IMR-90 (cell line): ENCODE data around the gene DYSF. TPM values are rescaled to one million over a fixed set of nuclear protein-coding genes. Genes with fewer than 3 reads are reported as not detected.

ENCODE experiments used
- ATAC-seq: fragments of 200-7000 bp; cut with Tn5 transposase; 2 replicates; pipeline ENCODE4 v1.9.1; 2020; ENCODE audit warnings: low read depth, mild to moderate bottlenecking, moderate library complexity
- BruUV-seq: library from RNA; stranded (reverse); fragments of 400-500 nt; replicated peaks from 2 replicates; lab custom pipeline; 2021; lab: Mats Ljungman, UMichigan
- CTCF ChIA-PET: fragments of 300-600 bp; formaldehyde crosslinking; extraction: SDS; loops from one replicate; lab custom pipeline; 2021; ENCODE audit warnings: antibody characterized with exemption; lab: Yijun Ruan, JAX
- POLR2A ChIA-PET: fragments of 300-600 bp; sonication (Branson Sonifier 250); formaldehyde crosslinking; loops from one replicate; lab custom pipeline; 2022; ENCODE audit warnings: antibody characterized with exemption; ENCODE audit not compliant: unreplicated experiment; lab: Charles Lee
- DNase-seq: peaks from one replicate; pipeline ENCODE4 v3.0.0; 2013
- H2AFZ ChIP-seq: replicated peaks from 2 replicates; pipeline ENCODE3; 2013; ENCODE audit warnings: low read length, mild to moderate bottlenecking; ENCODE audit not compliant: poor library complexity
- H2AK5ac ChIP-seq: 2 replicates; pipeline ENCODE4 v1.6.1; 2013; ENCODE audit warnings: low read depth, low read length, inconsistent platforms
- H2AK9ac ChIP-seq: replicated peaks from 2 replicates; pipeline ENCODE3; 2013; ENCODE audit warnings: mild to moderate bottlenecking, low read depth, low read length, moderate library complexity; ENCODE audit not compliant: poor library complexity
- H2BK120ac ChIP-seq: 2 replicates; pipeline ENCODE4 v1.6.1; 2013; ENCODE audit warnings: low read depth, low read length, inconsistent platforms
- H2BK15ac ChIP-seq: 3 replicates; pipeline ENCODE4 v1.6.1; 2013; ENCODE audit warnings: low read depth, low read length, inconsistent platforms
- H2BK20ac ChIP-seq: 2 replicates; pipeline ENCODE4 v1.6.1; 2013; ENCODE audit warnings: low read depth, mild to moderate bottlenecking, inconsistent platforms, low read length, moderate library complexity
- H2BK5ac ChIP-seq: 2 replicates; pipeline ENCODE4 v1.6.1; 2013; ENCODE audit warnings: mild to moderate bottlenecking, low read depth, low read length, inconsistent platforms; ENCODE audit not compliant: poor library complexity, severe bottlenecking
- H3K14ac ChIP-seq: replicated peaks from 2 replicates; pipeline ENCODE4 v1.6.1; 2013; ENCODE audit warnings: low read depth, low read length, inconsistent platforms
- H3K18ac ChIP-seq: 2 replicates; pipeline ENCODE4 v1.6.1; 2013; ENCODE audit warnings: low read depth, low read length, control low read depth
- H3K23ac ChIP-seq: 2 replicates; pipeline ENCODE4 v1.6.1; 2013; ENCODE audit warnings: low read depth, low read length, inconsistent platforms
- H3K27ac ChIP-seq: 2 replicates; pipeline ENCODE4 v1.5.1; 2013; ENCODE audit warnings: mild to moderate bottlenecking, control low read depth, low read length; ENCODE audit not compliant: insufficient read depth
- H3K27me3 ChIP-seq: 2 replicates; pipeline ENCODE4 v1.6.1; 2013; ENCODE audit warnings: low read length; ENCODE audit not compliant: control insufficient read depth, insufficient read depth
- H3K36me3 ChIP-seq: 2 replicates; pipeline ENCODE4 v1.6.1; 2013; ENCODE audit warnings: low read length, mixed read lengths; ENCODE audit not compliant: control insufficient read depth, insufficient read depth
- H3K4ac ChIP-seq: 2 replicates; pipeline ENCODE4 v1.6.1; 2013; ENCODE audit warnings: low read depth, low read length, inconsistent platforms
- H3K4me1 ChIP-seq: 2 replicates; pipeline ENCODE4 v1.6.1; 2013; ENCODE audit warnings: low read length, mixed read lengths; ENCODE audit not compliant: control insufficient read depth, insufficient read depth
- H3K4me2 ChIP-seq: 2 replicates; pipeline ENCODE4 v1.6.1; 2013; ENCODE audit warnings: low read depth, mild to moderate bottlenecking, control low read depth, low read length, moderate library complexity
- H3K4me3 ChIP-seq: 2 replicates; pipeline ENCODE4 v1.5.1; 2013; ENCODE audit warnings: low read depth, mild to moderate bottlenecking, control low read depth, low read length, moderate library complexity; ENCODE audit not compliant: insufficient read depth
- H3K56ac ChIP-seq: 2 replicates; pipeline ENCODE4 v1.6.1; 2013; ENCODE audit warnings: low read length, inconsistent platforms; ENCODE audit not compliant: insufficient read depth; ENCODE audit errors: extremely low read depth
- H3K79me1 ChIP-seq, 2 experiments: 2 replicates each; pipeline ENCODE4 v1.6.1; 2013; ENCODE audit warnings: low read length in 2 of 2, inconsistent platforms in 1 of 2, low read depth in 1 of 2
- H3K9ac ChIP-seq: 2 replicates; pipeline ENCODE4 v1.6.1; 2013; ENCODE audit warnings: low read depth, low read length, control low read depth
- H3K9me1 ChIP-seq: 2 replicates; pipeline ENCODE4 v1.6.1; 2013; ENCODE audit warnings: low read length, inconsistent platforms; ENCODE audit not compliant: insufficient read depth
- H3K9me3 ChIP-seq: 2 replicates; pipeline ENCODE4 v1.6.1; 2013; ENCODE audit warnings: low read length; ENCODE audit not compliant: control insufficient read depth, insufficient read depth
- H4K20me1 ChIP-seq: 2 replicates; pipeline ENCODE4 v1.6.1; 2013; ENCODE audit warnings: low read length, inconsistent platforms; ENCODE audit not compliant: insufficient read depth
- H4K5ac ChIP-seq: 2 replicates; pipeline ENCODE4 v1.6.1; 2013; ENCODE audit warnings: mild to moderate bottlenecking, low read depth, low read length, control low read depth
- H4K8ac ChIP-seq, 2 experiments: 2 replicates each; pipeline ENCODE4 v1.6.1; 2013; ENCODE audit warnings: low read depth in 2 of 2, low read length in 2 of 2, control low read depth in 1 of 2, inconsistent platforms in 1 of 2
- H4K91ac ChIP-seq: 2 replicates; pipeline ENCODE4 v1.6.1; 2013; ENCODE audit warnings: low read depth, low read length, inconsistent platforms; ENCODE audit not compliant: insufficient read depth
- CHD1 ChIP-seq: IDR thresholded peaks from 2 replicates; pipeline ENCODE4 v1.6.1; 2012; ENCODE audit warnings: low read depth, low read length, improper control_type of control experiment
- NFE2L2 ChIP-seq: fragments of 150-350 bp; IDR thresholded peaks from 2 replicates; pipeline ENCODE4 v1.6.1; 2016; ENCODE audit warnings: low read depth, mild to moderate bottlenecking, low read length
- RFX5 ChIP-seq: IDR thresholded peaks from 2 replicates; pipeline ENCODE4 v1.8.0; 2012; ENCODE audit warnings: low read depth, mild to moderate bottlenecking, low read length, moderate library complexity
- WGBS, 2 experiments: methylation state at CpG; one replicate each; pipeline versions ENCODE4 v1.1.5 to v1.1.7; 2013; ENCODE audit warnings: missing lambda C conversion rate in 2 of 2; ENCODE audit not compliant: insufficient read length in 1 of 2; ENCODE audit errors: extremely low coverage in 2 of 2; 5-methylcytosine and 5-hydroxymethylcytosine counted together
- dilution Hi-C: fragments of 300-500 bp; cut with HindIII; formaldehyde crosslinking; loops from one replicate; pipeline ENCODE4 v1.14.3; 2018; ENCODE audit warnings: low sequenced_read_pairs; ENCODE audit not compliant: unreplicated experiment
- in situ Hi-C: fragments of 300-500 bp; cut with MboI; formaldehyde crosslinking; loops from 3 replicates; pipeline ENCODE4 v1.14.3; 2019; ENCODE audit warnings: low sequenced_read_pairs, inconsistent platforms, mixed read lengths
- intact Hi-C: fragments of 100-400 bp; cut with micrococcal nuclease; formaldehyde crosslinking; loops from 2 replicates; pipeline ENCODE4 v1.10.0; 2022
- polyA plus RNA-seq, 3 experiments: library from polyadenylated mRNA; depleted of rRNA; stranded (reverse); fragments of >200 nt; gene quantifications; 2 replicates each; pipeline ENCODE4 v1.2.3, GENCODE V29; 2012; ENCODE audit warnings: low replicate concordance in 1 of 3
- total RNA-seq: library from RNA; depleted of rRNA; stranded (reverse); fragments of >200 nt; gene quantifications from 2 replicates; pipeline ENCODE4 v1.2.3, GENCODE V29; 2012
- TF ChIP-seq, protein P1 (sequence below): fragments of 150-350 bp; IDR thresholded peaks from 2 replicates; pipeline ENCODE4 v1.6.1; 2017; ENCODE audit warnings: mild to moderate bottlenecking, antibody characterized with exemption, low read length, low read depth

The DYSF gene
- total and polyA plus RNA-seq, 2 of the 4 experiments (the other 2 are of a cell fraction), result 0.09 to 0.18 TPM

DNA sequence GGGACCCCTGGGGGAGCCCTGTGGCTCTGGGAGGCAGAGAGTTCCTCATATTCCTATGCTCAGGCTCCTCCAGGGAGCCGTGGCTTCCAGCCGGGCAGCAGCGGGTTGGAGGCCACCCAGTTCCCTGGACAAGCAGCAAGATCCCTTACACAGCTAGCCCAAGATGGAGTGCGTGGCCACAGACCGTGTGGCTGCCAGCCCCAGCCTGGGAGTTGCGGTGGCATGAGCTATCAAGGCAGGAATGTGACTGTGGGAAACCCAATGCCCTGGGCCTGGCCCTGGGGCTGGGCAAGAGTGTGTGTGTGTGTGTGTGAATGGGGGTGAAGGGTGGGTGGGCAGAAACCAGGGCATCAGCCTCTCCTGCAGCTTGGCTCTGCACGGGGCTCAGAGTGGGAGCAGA, 130.5 kb downstream of the DYSF start:
- peaks cover 11% of the 10 kb centered on the region for H3K27me3 ChIP-seq
- H3K9me3 ChIP-seq, result no peaks in the 10 kb centered on the region
- in situ Hi-C loops, result no loop called here
- POLR2A ChIA-PET, result interaction anchor here (0.7 kb wide), 1 partner anchor 9 kb away, joined by 4 read pairs; no protein-coding TSS in a partner anchor
- no peak overlapping the region for H4K5ac ChIP-seq
- H2AK9ac ChIP-seq, result no peak overlapping the region
- no peak overlapping the region for H2AFZ ChIP-seq
- no peak overlapping the region for H4K91ac ChIP-seq
- no peaks in the 10 kb centered on the region for H3K79me1 ChIP-seq
- H3K4ac ChIP-seq, result no peak overlapping the region
- TF ChIP-seq, protein P1, sequence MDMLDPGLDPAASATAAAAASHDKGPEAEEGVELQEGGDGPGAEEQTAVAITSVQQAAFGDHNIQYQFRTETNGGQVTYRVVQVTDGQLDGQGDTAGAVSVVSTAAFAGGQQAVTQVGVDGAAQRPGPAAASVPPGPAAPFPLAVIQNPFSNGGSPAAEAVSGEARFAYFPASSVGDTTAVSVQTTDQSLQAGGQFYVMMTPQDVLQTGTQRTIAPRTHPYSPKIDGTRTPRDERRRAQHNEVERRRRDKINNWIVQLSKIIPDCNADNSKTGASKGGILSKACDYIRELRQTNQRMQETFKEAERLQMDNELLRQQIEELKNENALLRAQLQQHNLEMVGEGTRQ, result no peak
- no peak for TF ChIP-seq CHD1
- TF ChIP-seq RFX5, result no peak
- TF ChIP-seq NFE2L2, result no peak
- DNase-seq (no peak), ATAC-seq (no peak)
- H3K18ac ChIP-seq, result no peak overlapping the region
- H3K4me2 ChIP-seq, result no peak overlapping the region
- H3K27ac ChIP-seq, result no peak overlapping the region
- H4K20me1 ChIP-seq, result no peaks in the 10 kb centered on the region
- H3K23ac ChIP-seq, result no peak overlapping the region
- no peak overlapping the region for H3K56ac ChIP-seq
- no peaks in the 10 kb centered on the region for H3K4me1 ChIP-seq
- no peak overlapping the region for H3K9ac ChIP-seq
- dilution Hi-C loops, result no loop called here
- no peak overlapping the region for H2BK15ac ChIP-seq
- no peaks in the 10 kb centered on the region for H3K9me1 ChIP-seq
- H4K8ac ChIP-seq, result no peak overlapping the region
- no TSS peak for BruUV-seq
- no peak overlapping the region for H3K4me3 ChIP-seq
- H2BK120ac ChIP-seq, result no peak overlapping the region
- intact Hi-C loops, result no loop called here
- H3K36me3 ChIP-seq, result no peaks in the 10 kb centered on the region
- 93% methylated on average over 3 of the region's 7 CpGs; no CpG with 5 or more reads in 1 of the 2 experiments for WGBS, 2 experiments
- no peak overlapping the region for H2BK20ac ChIP-seq
- H3K14ac ChIP-seq, result no peak overlapping the region
- no peak overlapping the region for H2AK5ac ChIP-seq
- CTCF ChIA-PET, result no interaction called here
- no peak overlapping the region for H2BK5ac ChIP-seq
